DMS53 treated with DMSO at 0.1 percent for 48 hours (cell line): Measurements from ENCODE around the gene EHMT1.
"Not testable (repeated sequence)": the region's sequence is repeated elsewhere in the genome, so short reads cannot be mapped to it uniquely, and the experiment has no call there.

Experiments used
- DNase-seq: peaks from one replicate; lab custom pipeline; 2025; ENCODE audit not compliant: unreplicated experiment; lab: John Stamatoyannopoulos, UW

EHMT1 gene

GRCh38 chr9:137590469-137591383, 28.1 kb upstream of the EHMT1 start, which contains the start of gene ZMYND19:
Gene ZMYND19, minus strand, starts transcription at chr9:137590512. Its CDS starts 249 bp downstream, at chr9:137590263.
- DNase-seq: peak; percentile 69

- DNase-seq: no peak
These were observed 26.0 kb upstream of the EHMT1 start for GRCh38 chr9:137592767-137593166.

GRCh38 chr9:137593176-137593575, 25.6 kb upstream of the EHMT1 start:
- no peak for DNase-seq

- not testable (repeated sequence) for DNase-seq
These were observed 22.2 kb upstream of the EHMT1 start for GRCh38 chr9:137596577-137596976.

DNA sequence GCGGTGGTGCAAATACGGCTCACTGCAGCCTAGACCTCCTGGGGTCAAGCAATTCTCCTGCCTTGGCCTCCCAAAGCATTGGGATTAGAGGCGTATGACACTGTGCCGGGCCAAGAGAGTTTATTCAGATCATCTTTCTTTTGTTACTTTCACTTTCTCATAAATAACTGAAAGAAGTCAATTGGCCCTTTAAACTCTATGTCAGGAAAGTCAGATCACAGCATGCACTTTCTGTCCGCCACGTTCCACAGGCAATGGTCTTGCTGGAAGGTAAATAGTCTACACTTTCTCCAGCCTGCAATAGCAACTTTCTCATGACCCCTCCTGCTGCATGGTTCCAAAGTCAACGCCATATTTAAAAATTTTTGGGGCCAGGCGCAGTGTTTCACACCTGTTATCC, 19.9 kb upstream of the EHMT1 start:
- no peak for DNase-seq

DNA sequence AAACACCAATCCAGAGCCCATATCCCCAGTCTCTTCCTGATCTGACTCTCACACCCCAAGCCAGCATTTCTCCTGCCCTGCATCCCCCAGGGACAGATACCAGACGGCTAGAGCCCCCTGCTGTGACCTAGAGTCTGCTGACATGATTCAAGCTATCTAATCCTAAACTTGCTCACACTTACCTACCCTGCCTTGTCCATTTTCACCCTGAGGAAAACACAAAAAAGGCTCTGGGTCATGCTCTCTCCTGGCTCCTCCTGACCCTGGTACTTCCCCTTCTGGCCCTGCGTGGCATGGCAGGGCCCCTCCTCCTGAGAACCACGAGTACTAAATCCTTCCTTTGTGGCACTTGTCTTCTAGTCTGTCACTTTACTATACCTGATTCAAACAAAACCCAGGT, 16.1 kb upstream of the EHMT1 start:
- no peak for DNase-seq

DNA sequence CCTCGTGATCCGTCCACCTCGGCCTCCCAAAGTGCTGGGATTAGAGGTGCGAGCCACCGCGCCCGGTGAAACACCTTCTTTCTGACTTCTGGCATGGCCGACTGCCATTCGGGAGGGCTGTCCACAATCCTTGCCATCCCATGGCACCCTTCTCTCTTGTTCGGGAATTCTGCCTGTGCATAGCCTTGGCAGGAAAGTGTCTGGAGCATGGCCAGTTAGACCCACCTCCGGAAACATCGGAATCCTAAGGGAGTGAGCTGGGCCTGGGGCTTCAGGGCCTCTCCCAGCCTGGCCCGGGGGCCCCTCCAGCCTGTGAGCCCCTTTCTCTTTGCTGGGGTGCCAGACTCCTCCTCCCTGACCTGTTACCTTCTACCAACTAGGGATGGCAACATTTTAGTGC, 14.9 kb upstream of the EHMT1 start:
- DNase-seq: no peak

DNA sequence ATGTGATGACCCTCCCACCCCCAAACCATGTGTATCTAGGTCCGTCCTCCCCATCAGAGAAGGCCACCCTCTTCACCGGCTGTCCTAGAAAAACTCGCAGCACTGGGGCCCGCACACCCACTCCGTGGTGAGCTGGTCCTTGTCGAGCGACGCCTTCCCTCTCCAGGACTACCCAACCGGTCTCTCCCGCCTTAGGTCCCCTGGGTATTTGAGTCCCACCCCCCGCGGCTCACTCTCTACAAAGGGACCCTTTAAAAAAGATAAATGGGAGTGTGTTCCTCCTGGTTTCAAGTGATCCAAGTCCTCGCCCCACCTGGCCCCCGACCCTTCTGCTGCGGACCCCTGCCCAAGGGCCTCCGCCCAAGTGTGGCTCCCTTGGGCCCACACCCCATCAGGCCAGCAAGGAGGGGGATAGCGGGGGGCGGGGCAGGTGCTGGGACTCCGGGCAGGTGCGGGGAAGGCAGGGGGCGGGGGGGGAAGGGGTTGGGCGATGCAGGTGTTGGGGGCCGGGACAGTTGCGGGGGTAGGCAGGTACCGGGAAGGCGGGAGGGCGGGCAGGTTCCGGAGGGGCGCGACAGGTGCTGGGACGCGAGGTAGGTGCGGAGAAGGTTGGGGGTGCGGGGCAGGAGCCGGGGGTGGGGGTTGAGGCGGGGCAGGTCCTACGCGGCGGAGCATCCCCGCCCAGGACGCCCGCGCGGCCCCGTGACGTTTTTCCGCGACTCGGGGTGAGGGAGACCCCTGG, 14.3 kb upstream of the EHMT1 start:
- DNase-seq: no peak

- peak; percentile 79 for DNase-seq
These were observed 13.4 kb upstream of the EHMT1 start, which contains the start of gene ARRDC1 for GRCh38 chr9:137605121-137606004. Gene ARRDC1, plus strand, starts transcription at chr9:137605686. Its CDS starts 32 bp downstream, at chr9:137605718.

DNA sequence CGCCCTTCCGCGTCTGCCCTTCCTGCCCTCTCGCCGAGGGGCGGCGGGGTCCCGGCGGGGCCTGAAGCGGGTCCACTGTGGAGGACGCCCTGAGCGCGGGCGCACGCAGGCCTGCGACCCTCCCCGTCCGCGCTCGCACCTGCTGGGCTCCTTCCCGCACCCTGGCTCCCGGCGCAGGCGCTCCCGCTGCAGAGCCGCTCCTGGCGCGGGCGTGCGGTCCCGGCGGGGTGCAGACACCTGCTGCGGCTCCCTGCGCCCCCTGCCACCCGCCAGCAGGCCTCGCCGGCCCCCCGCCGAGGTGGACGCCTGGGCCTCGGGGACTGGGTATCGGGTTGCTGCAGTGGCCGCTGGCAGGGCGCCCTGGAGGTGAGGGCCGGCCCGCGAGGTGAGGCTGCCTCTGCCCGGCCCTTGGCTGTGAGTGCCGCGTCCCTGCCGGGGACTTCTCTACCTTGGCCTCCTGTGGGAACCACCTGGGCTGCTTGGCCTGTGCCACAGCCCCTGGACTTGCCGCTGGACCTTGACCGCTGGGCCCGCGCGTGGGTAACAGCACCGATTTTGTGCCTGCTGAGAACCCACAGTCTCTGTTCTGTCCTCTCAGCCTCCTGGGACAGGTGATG, 12.7 kb upstream of the EHMT1 start:
- no peak for DNase-seq

DNA sequence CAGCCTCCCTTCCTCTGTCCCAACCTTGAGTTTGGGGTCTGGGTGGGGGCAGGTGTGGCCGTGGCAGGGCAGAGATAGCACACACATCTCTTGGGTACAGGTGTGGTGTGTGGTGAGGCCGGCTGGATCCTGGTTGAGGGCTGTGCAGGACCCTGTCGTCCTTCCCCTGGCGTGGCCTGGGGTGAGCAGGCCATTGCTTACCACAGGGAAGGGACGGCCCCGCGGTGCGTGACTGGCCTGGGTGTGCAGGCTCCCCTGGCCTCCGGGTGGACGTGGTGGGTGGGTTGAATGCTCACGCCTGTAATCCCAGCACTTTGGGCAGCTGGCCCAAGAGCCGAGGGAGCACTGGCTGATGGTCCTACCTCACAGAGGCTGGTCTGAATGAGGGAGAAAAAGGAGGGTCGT, 12.1 kb upstream of the EHMT1 start:
- DNase-seq: no peak

DNA sequence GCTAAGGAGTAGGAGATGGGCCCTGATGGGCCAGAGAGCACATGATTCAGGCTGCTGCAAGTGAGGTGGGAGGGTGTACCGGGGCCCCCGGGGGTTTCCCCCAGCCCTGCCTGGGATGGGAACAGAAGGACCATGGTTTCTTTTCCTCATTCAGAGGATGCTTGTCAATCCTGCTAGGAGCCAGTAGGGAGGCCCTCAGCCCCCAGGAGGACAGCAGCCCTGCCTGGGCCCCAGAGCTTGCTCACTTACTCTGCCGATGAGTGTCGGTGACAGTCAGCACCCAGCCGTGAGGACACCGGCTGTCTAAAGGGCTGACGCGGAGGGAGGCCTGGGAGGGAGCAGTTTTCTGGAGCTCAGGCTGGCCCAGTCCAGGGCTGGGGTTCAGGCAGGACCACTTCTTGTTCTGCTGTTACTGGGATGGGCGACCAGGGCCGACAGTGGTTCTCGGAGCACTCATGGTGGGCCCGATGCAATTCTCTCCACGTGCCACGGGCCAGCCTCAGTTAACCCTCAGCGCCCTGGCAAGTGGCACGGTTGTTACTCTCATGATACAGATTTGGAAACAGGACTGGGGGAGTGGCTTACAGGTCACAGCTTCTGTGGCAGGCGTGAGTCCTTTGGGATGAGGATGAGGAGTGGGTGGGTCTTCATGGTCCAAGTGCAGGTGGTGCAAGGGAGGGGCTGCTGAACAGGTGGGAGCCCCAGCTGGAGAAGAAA, 11.5 kb upstream of the EHMT1 start:
- DNase-seq: no peak

GRCh38 chr9:137610944-137611343, 7.9 kb upstream of the EHMT1 start:
- no peak for DNase-seq

DNA sequence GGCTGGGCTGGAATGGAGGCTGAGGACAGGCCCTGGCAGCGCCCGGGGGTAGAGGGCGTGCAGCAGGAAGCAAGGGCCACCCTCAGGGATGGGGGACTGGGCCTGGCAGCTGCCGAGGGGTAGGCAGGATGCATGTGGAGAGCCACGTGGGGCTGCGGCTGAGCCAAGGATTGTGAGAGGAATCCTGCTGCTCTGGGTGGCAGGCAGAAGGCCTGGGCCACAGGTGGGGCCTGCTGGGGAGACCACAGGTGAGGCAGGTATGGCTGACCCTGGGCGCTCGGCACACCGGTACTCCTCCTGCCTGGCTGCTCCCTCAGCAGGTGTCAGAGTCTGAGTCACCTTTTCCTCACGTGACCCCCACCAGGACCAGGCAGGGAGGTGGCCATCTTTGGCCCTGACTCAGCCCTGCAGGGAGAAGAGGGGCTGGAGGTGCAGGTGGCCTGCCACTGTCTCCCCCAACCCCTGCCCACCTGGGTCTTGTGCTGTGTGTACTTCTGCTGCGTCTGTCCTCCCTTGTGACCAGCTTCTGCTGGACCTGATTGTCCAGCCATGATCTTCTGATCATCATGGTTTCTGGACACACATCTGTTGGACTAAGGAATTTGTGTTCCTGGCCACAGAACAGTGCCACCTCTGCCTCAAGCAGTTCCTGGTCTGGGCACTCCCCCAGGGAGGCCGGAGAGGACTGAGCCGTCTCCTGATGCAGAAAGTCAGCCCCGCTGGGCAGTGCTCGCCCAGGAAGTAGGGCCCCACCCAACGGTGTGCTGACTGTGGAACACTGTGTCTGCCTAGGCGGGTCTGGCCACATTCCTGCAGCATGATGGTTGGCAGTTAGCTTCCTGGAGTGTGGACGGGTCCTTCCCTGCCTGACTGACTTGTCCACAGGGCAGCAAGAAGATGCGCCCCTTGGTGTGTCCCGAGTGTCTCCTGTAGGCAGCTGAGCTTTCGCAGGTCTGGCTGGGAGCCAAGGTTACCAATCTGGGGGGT, 6.9 kb upstream of the EHMT1 start:
- DNase-seq: peak; percentile 90

GRCh38 chr9:137612741-137613142, 6.1 kb upstream of the EHMT1 start:
- no peak for DNase-seq

DNA sequence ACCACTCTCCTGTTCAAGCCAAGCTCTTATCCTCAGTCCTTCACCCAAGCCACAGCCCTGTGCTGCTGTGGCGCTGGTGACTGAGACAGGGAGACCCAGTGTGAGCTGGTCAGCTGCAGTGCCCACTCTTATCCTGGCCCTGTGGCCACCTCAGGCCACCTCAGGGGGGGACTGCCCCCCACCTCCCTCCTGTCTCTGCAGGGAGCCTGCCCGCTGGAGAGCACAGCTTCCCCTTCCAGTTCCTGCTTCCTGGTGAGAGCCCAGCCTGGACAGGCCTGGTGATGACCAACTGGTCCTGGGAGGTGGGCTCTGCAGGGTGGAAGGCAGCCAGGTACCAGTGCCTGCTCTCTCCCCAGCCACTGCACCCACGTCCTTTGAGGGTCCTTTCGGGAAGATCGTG, 5.5 kb upstream of the EHMT1 start:
- DNase-seq: no peak

DNA sequence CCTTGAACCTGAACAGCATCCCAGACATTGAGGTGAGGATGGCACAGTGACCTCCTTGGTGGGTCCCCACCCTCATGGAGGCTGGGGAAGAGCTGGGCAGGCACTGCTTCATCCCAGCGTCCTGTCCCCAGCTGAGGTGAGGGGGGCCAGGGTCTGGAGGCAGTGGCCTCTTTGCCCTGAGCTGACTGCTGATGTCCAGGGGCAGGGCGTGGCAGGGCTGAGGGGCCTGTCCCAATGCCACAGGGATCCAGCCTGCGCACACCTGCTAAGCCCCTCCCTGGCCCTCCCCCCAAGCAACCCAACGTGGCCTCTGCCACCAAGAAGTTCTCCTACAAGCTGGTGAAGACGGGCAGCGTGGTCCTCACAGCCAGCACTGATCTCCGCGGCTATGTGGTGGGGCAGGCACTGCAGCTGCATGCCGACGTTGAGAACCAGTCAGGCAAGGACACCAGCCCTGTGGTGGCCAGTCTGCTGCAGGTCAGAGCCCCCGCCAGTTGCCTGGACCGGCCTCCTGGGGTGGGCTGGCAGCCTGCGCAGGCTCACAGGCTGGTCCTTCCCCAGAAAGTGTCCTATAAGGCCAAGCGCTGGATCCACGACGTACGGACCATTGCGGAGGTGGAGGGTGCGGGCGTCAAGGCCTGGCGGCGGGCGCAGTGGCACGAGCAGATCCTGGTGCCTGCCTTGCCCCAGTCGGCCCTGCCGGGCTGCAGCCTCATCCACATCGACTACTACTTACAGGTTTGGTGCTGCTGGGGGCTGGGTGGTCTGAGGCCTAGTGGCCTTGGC, 4.9 kb upstream of the EHMT1 start:
- no peak for DNase-seq
